HG02798 (cell line): ENCODE measurements around the gene DZIP1L.

Experiments used
- ATAC-seq: cut with Tn5 transposase; IDR thresholded peaks from one replicate; pipeline ENCODE4 v1.9.1; 2021; ENCODE audit warnings: mild to moderate bottlenecking; ENCODE audit not compliant: unreplicated experiment, poor library complexity

The DZIP1L gene

GRCh38 chr3:138078096-138078495, 37.3 kb downstream of the DZIP1L start:
- no peak for ATAC-seq

GRCh38 chr3:138072796-138073195, 42.6 kb downstream of the DZIP1L start:
- ATAC-seq, result no peak

- ATAC-seq, result no peak
Measured at GRCh38 chr3:138070006-138070405, 45.4 kb downstream of the DZIP1L start.

- ATAC-seq, result peak; percentile 76
Measured at GRCh38 chr3:138068579-138069174, 46.7 kb downstream of the DZIP1L start.

- no peak for ATAC-seq
Measured at GRCh38 chr3:138068046-138068445, 47.4 kb downstream of the DZIP1L start.

- ATAC-seq, result no peak
Measured at GRCh38 chr3:138066972-138067371, 48.4 kb downstream of the DZIP1L start.

- ATAC-seq, result peak; percentile 88
Measured at GRCh38 chr3:138066383-138066782, 49.0 kb downstream of the DZIP1L start.

- no peak for ATAC-seq
Measured at GRCh38 chr3:138065949-138066348, 49.5 kb downstream of the DZIP1L start.

GRCh38 chr3:138063416-138063815, 52.0 kb downstream of the DZIP1L start:
- ATAC-seq, result no peak

- no peak for ATAC-seq
Measured at GRCh38 chr3:138062626-138063025, 52.8 kb downstream of the DZIP1L start.

GRCh38 chr3:138062037-138062436, 53.4 kb downstream of the DZIP1L start:
- ATAC-seq, result no peak

GRCh38 chr3:138060792-138061191, 54.6 kb downstream of the DZIP1L start:
- ATAC-seq, result no peak

GRCh38 chr3:138059261-138059660, 56.1 kb downstream of the DZIP1L start:
- no peak for ATAC-seq

- ATAC-seq, result no peak
Measured at GRCh38 chr3:138057384-138057783, 58.0 kb downstream of the DZIP1L start.

GRCh38 chr3:138054057-138054456, 61.4 kb downstream of the DZIP1L start:
- ATAC-seq, result no peak

GRCh38 chr3:138051947-138052802, 63.2 kb downstream of the DZIP1L start:
- peak; percentile 84 for ATAC-seq

- no peak for ATAC-seq
Measured at GRCh38 chr3:138049157-138049919, 66.1 kb downstream of the DZIP1L start.

- no peak for ATAC-seq
Measured at GRCh38 chr3:138047596-138048158, 67.7 kb downstream of the DZIP1L start.

GRCh38 chr3:138046955-138047354, 68.5 kb downstream of the DZIP1L start:
- ATAC-seq, result peak; percentile 53

- ATAC-seq, result no peak
Measured at GRCh38 chr3:138046085-138046484, 69.3 kb downstream of the DZIP1L start.
